SK-N-SH (cell line): ENCODE results near the gene HEPN1.

ENCODE experiments used
- EP300 ChIP-seq, 2 experiments: IDR thresholded peaks; 2 replicates each; pipeline versions ENCODE4 v1.4.0 to v1.6.1; 2012; ENCODE audit warnings: borderline replicate concordance in 1 of 2, low read depth in 1 of 2, low read length in 1 of 2
- POLR2AphosphoS5 ChIP-seq: IDR thresholded peaks from 2 replicates; pipeline ENCODE4 v1.6.1; 2012; ENCODE audit warnings: low read depth, low read length
- TEAD4 ChIP-seq: IDR thresholded peaks from 2 replicates; pipeline ENCODE4 v1.4.0; 2012; ENCODE audit warnings: mild to moderate bottlenecking, borderline replicate concordance; ENCODE audit not compliant: insufficient read depth
- YY1 ChIP-seq: IDR thresholded peaks from 2 replicates; pipeline ENCODE4 v1.4.0; 2012; ENCODE audit warnings: low read depth, mild to moderate bottlenecking

DNA sequence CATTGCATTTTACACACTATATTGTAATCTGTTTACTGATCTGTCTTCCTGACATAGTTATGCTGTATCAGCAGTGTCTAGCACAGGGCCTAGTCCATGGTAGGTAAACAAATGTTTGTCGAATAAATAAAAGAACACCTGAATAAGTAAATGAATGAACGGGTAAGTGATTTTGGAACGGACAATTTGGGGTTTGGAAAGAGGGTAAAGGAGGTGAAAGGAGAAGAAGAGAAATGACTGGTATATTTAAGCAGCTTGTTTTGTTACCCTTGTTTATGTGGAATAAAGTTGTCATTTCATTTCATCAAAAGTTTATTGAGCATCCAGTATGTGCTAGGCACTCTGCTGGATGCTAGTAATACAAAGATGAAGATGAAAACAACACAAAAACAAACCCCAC is at the start of gene HEPN1:
- TF ChIP-seq YY1 (no peak), TEAD4 (no peak), POLR2AphosphoS5 (no peak), EP300 (IDR thresholded peaks at IDR 0.05; ENCODE audit: borderline replicate concordance in 1 of 2, low read depth in 1 of 2, low read length in 1 of 2) (no peak)
